CD14-positive monocyte (primary cell): ENCODE data around the gene TRMU. TPM values are rescaled to one million over a fixed set of nuclear protein-coding genes. Genes with fewer than 3 reads are reported as not detected.

Experiments used
- DNase-seq, 3 donors: peaks; one replicate each; pipeline ENCODE4 v3.0.0-alpha.2; 2011 to 2022
- H2AFZ ChIP-seq: 2 replicates; pipeline ENCODE4 v1.6.0; 2012; ENCODE audit warnings: mild to moderate bottlenecking, low read depth, low read length, inconsistent platforms; ENCODE audit not compliant: insufficient read depth, poor library complexity, severe bottlenecking
- H3K27ac ChIP-seq, 2 donors: 1 replicate in 1 of 2; 2 replicates in 1 of 2; pipeline ENCODE4 v1.5.1; 2012 to 2013; ENCODE audit warnings: low read length in 2 of 2, control low read depth in 1 of 2, inconsistent platforms in 1 of 2, low read depth in 1 of 2, mild to moderate bottlenecking in 1 of 2
- H3K27me3 ChIP-seq, 2 donors: one replicate each; pipeline versions ENCODE4 v1.6.0 to v1.6.1; 2011 to 2013; ENCODE audit warnings: low read length in 2 of 2; ENCODE audit not compliant: control insufficient read depth in 2 of 2, insufficient read depth in 2 of 2
- H3K36me3 ChIP-seq, 2 donors: replicated peaks in 1 of 2; 1 replicate in 1 of 2; 2 replicates in 1 of 2; pipeline versions ENCODE4 v1.5.1 to v1.6.1; 2012 to 2013; ENCODE audit warnings: low read length in 2 of 2, control low read depth in 1 of 2, inconsistent platforms in 1 of 2, mild to moderate bottlenecking in 1 of 2; ENCODE audit not compliant: insufficient read depth in 2 of 2, control insufficient read depth in 1 of 2
- H3K4me1 ChIP-seq, 2 donors: 1 replicate in 1 of 2; 2 replicates in 1 of 2; pipeline versions ENCODE4 v1.5.1 to v1.6.1; 2012 to 2013; ENCODE audit warnings: low read length in 2 of 2, control low read depth in 1 of 2, inconsistent platforms in 1 of 2, mild to moderate bottlenecking in 1 of 2, moderate library complexity in 1 of 2; ENCODE audit not compliant: insufficient read depth in 2 of 2, control insufficient read depth in 1 of 2
- H3K4me2 ChIP-seq: replicated peaks from 2 replicates; pipeline ENCODE3; 2012; ENCODE audit warnings: low read length, moderate library complexity, mild to moderate bottlenecking; ENCODE audit not compliant: poor library complexity, severe bottlenecking; ENCODE audit errors: extremely low read depth
- H3K4me3 ChIP-seq, 3 experiments: fragments of 200-600 bp in 1 of 3; sonication (generic) in 1 of 3; replicated peaks in 1 of 3; 1 replicate in 2 of 3; 2 replicates in 1 of 3; pipeline ENCODE4 v1.5.1; 2011 to 2013; ENCODE audit warnings: low read length in 3 of 3, mild to moderate bottlenecking in 3 of 3, control low read depth in 2 of 3, low read depth in 2 of 3, inconsistent platforms in 1 of 3, moderate library complexity in 1 of 3
- H3K79me2 ChIP-seq: 2 replicates; pipeline ENCODE4 v1.6.0; 2012; ENCODE audit warnings: mild to moderate bottlenecking, control low read depth, inconsistent platforms, low read length, moderate library complexity; ENCODE audit not compliant: insufficient read depth
- H3K9ac ChIP-seq: 2 replicates; pipeline ENCODE4 v1.6.0; 2017; ENCODE audit warnings: low read length, mild to moderate bottlenecking; ENCODE audit not compliant: insufficient read depth, poor library complexity, severe bottlenecking
- H3K9me3 ChIP-seq, 2 donors: replicated peaks in 1 of 2; 1 replicate in 1 of 2; 2 replicates in 1 of 2; pipeline versions ENCODE4 v1.5.1 to v1.6.1; 2012 to 2013; ENCODE audit warnings: low read length in 2 of 2, control low read depth in 1 of 2; ENCODE audit not compliant: control insufficient read depth in 1 of 2, insufficient read depth in 1 of 2
- H4K20me1 ChIP-seq: 2 replicates; pipeline ENCODE4 v1.6.0; 2012; ENCODE audit warnings: mild to moderate bottlenecking, low read length, control low read depth, moderate library complexity; ENCODE audit not compliant: insufficient read depth
- H3K27ac Mint-ChIP-seq, 7 donors: one replicate each; pipeline ENCODE4 v1.8.0; 2020; ENCODE audit warnings: mild to moderate bottlenecking in 7 of 7, mixed read lengths in 7 of 7, moderate library complexity in 6 of 7, inconsistent platforms in 2 of 7
- H3K27me3 Mint-ChIP-seq, 3 donors: one replicate each; pipeline ENCODE4 v1.8.0; 2021 to 2022; ENCODE audit warnings: low read depth in 3 of 3, mild to moderate bottlenecking in 3 of 3, mixed read lengths in 3 of 3, moderate library complexity in 3 of 3, inconsistent platforms in 1 of 3
- H3K36me3 Mint-ChIP-seq, 2 donors: one replicate each; pipeline ENCODE4 v1.8.0; 2020; ENCODE audit warnings: mixed read lengths in 2 of 2, inconsistent platforms in 1 of 2, mild to moderate bottlenecking in 1 of 2
- H3K4me1 Mint-ChIP-seq: one replicate; pipeline ENCODE4 v1.8.0; 2020; ENCODE audit warnings: mild to moderate bottlenecking, mixed read lengths
- H3K4me3 Mint-ChIP-seq, 2 donors: one replicate each; pipeline ENCODE4 v1.8.0; 2020; ENCODE audit warnings: mild to moderate bottlenecking in 2 of 2, mixed read lengths in 2 of 2, moderate library complexity in 1 of 2
- H3K9me3 Mint-ChIP-seq, 7 donors: one replicate each; pipeline ENCODE4 v1.8.0; 2020 to 2022; ENCODE audit warnings: mixed read lengths in 7 of 7, mild to moderate bottlenecking in 6 of 7, moderate library complexity in 6 of 7, inconsistent platforms in 2 of 7
- CTCF ChIP-seq: fragments of 200-600 bp; IDR thresholded peaks from one replicate; pipeline ENCODE4 v1.8.0; 2022; ENCODE audit warnings: antibody characterized with exemption, mild to moderate bottlenecking
- WGBS: methylation state at CpG from one replicate; pipeline ENCODE4 v1.1.5; 2013; ENCODE audit warnings: missing lambda C conversion rate; ENCODE audit not compliant: insufficient coverage; 5-methylcytosine and 5-hydroxymethylcytosine counted together
- intact Hi-C, 2 donors: fragments of 100-400 bp; cut with micrococcal nuclease; formaldehyde crosslinking; loops; one replicate each; pipeline versions ENCODE4 v1.15.0 to v1.15.1; 2023
- polyA plus RNA-seq, 3 donors: library from polyadenylated mRNA; depleted of rRNA in 1 of 3; unstranded in 2 of 3; stranded (reverse) in 1 of 3; fragments of 300-500 nt in 2 of 3; fragments of >200 nt in 1 of 3; fragmentation: Illumina TruSeq in 2 of 3; gene quantifications; 1 replicate in 2 of 3; 2 replicates in 1 of 3; pipeline ENCODE4 v1.2.3, GENCODE V29; 2012 to 2021

TRMU gene
- polyA plus RNA-seq, 3 donors = 4.7 to 32.9 (median 5.6) TPM

DNA sequence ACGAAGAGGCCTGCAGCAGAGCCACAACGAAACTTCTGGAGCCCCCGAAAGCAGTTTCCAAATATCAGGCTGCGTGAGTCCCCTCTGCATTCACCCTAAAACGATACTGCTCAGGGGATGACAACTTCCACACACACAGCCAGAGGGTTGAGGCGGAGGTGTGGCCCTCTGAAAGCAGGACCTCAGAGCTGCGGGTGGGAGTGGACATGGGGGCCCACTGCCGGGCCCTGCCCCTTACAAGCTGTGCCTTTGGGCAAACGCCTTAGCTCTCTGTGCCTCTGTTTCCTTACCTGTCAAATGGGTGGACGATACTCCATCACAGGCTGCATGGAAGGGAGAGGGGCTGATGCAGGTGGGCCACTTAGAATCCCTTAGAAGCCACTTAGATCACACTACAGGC, 53.1 kb downstream of the TRMU start:
- WGBS = 94% methylated on average over 9 of the region's 10 CpGs

DNA sequence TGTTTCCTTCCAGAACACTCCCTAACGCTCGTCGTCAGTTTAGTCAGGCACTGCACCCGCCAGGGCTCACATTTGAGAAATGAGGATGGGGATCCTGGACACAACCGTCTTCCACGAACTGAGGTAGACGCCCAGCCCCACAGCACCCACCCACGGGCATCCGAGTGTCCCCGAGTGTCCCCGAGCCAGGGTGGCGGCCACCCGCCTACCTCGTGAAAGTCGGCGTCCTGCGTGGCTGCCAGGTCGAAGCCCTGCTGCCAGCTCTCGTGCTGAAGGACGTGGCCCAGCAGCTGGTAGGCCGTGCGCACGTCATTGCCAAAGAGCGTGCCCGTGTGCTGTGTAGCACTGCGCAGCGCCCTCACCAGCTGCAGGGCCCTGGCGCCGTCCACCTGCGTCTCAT, 53.6 kb downstream of the TRMU start:
- intact Hi-C loops = no loop called here
- H3K4me3 ChIP-seq = no peak overlapping the region
- H4K20me1 ChIP-seq = no peaks in the 10 kb centered on the region
- H3K27ac ChIP-seq = no peak overlapping the region
- no peaks in the 10 kb centered on the region for H3K36me3 Mint-ChIP-seq
- no peak for TF ChIP-seq CTCF
- H3K4me1 Mint-ChIP-seq = no peaks in the 10 kb centered on the region
- peaks cover 0 to 6% (median 3%) of the 10 kb centered on the region in 3 donors for H3K27me3 Mint-ChIP-seq
- H3K9ac ChIP-seq = no peak overlapping the region
- no peaks in the 10 kb centered on the region for H3K9me3 ChIP-seq
- H3K4me2 ChIP-seq = no peak overlapping the region
- 95% methylated on average over 30 of the region's 30 CpGs for WGBS
- H3K27me3 ChIP-seq = no peaks in the 10 kb centered on the region
- no peaks in the 10 kb centered on the region for H3K36me3 ChIP-seq
- H3K4me1 ChIP-seq = no peaks in the 10 kb centered on the region
- no peaks in the 10 kb centered on the region for H3K9me3 Mint-ChIP-seq
- H3K79me2 ChIP-seq = no peaks in the 10 kb centered on the region
- no peak overlapping the region for H3K4me3 Mint-ChIP-seq
- no peak overlapping the region for H3K27ac Mint-ChIP-seq
- DNase-seq = no peak
- H2AFZ ChIP-seq = no peak overlapping the region

More for the DNA sequence above, 53.1 kb downstream of the TRMU start:
- no peak for TF ChIP-seq CTCF
- H3K36me3 ChIP-seq = no peaks in the 10 kb centered on the region
- no peaks in the 10 kb centered on the region for H3K27me3 ChIP-seq
- no peak for DNase-seq
- no peaks in the 10 kb centered on the region for H4K20me1 ChIP-seq
- Mint-ChIP-seq H3K9me3 (no peaks in the 10 kb centered on the region), H3K27me3 (peaks cover 0 to 6% (median 3%) of the 10 kb centered on the region in 3 donors), H3K36me3 (no peaks in the 10 kb centered on the region), H3K4me3 (no peak overlapping the region), H3K4me1 (no peaks in the 10 kb centered on the region), H3K27ac (no peak overlapping the region)
- no peak overlapping the region for H3K27ac ChIP-seq
- H3K9ac ChIP-seq = no peak overlapping the region
- H3K4me3 ChIP-seq = no peak overlapping the region
- no peaks in the 10 kb centered on the region for H3K4me1 ChIP-seq
- no peaks in the 10 kb centered on the region for H3K79me2 ChIP-seq
- H3K4me2 ChIP-seq = no peak overlapping the region
- H2AFZ ChIP-seq = no peak overlapping the region
- H3K9me3 ChIP-seq = no peaks in the 10 kb centered on the region
- intact Hi-C loops = no loop called here
